Caco-2 (cell line): ENCODE data around the gene TTC23. TPM values are rescaled to one million over a fixed set of nuclear protein-coding genes. Genes with fewer than 3 reads are reported as not detected.

ENCODE experiments used
- BruUV-seq: library from RNA; stranded (reverse); fragments of 400-500 nt; replicated peaks from 2 replicates; lab custom pipeline; 2021; lab: Mats Ljungman, UMichigan
- CTCF ChIA-PET: fragments of 300-600 bp; sonication (Branson Sonifier 250); formaldehyde crosslinking; loops from one replicate; lab custom pipeline; 2022; ENCODE audit warnings: antibody characterized with exemption; lab: Charles Lee
- POLR2A ChIA-PET: fragments of 300-600 bp; sonication (Branson Sonifier 250); formaldehyde crosslinking; loops from one replicate; lab custom pipeline; 2022; ENCODE audit warnings: antibody characterized with exemption; lab: Charles Lee
- DNase-seq, 2 experiments: peaks; one replicate each; pipeline versions ENCODE4 v3.0.0 to v3.0.0-alpha.2; 2020 to 2022
- H3K27me3 ChIP-seq: replicated peaks from 2 replicates; pipeline ENCODE4 v1.6.0; 2011; ENCODE audit warnings: low read length; ENCODE audit not compliant: control insufficient read depth, insufficient read depth
- H3K36me3 ChIP-seq: 2 replicates; pipeline ENCODE4 v1.5.1; 2011; ENCODE audit warnings: low read length; ENCODE audit not compliant: control insufficient read depth, insufficient read depth
- H3K4me1 ChIP-seq: fragments of 250-450 bp; sonication (Bioruptor Pico); 2 replicates; pipeline ENCODE4 v1.5.1; 2020; ENCODE audit warnings: mild to moderate bottlenecking
- H3K4me3 ChIP-seq: 2 replicates; pipeline ENCODE4 v1.5.1; 2011; ENCODE audit warnings: low read depth, mild to moderate bottlenecking, control low read depth, low read length
- H3K9me3 ChIP-seq: fragments of 250-450 bp; sonication (Bioruptor Pico); 2 replicates; pipeline ENCODE4 v1.5.1; 2020; ENCODE audit warnings: mild to moderate bottlenecking, moderate library complexity
- H3K27ac Mint-ChIP-seq: one replicate; pipeline ENCODE4 v1.8.0; 2022; ENCODE audit warnings: mixed read lengths; ENCODE audit not compliant: unreplicated experiment
- H3K27me3 Mint-ChIP-seq: one replicate; pipeline ENCODE4 v1.8.0; 2022; ENCODE audit warnings: mixed read lengths; ENCODE audit not compliant: insufficient read depth, unreplicated experiment
- H3K36me3 Mint-ChIP-seq: one replicate; pipeline ENCODE4 v1.8.0; 2022; ENCODE audit warnings: mild to moderate bottlenecking, mixed read lengths; ENCODE audit not compliant: insufficient read depth, unreplicated experiment
- H3K4me1 Mint-ChIP-seq: one replicate; pipeline ENCODE4 v1.8.0; 2022; ENCODE audit warnings: low read depth, mixed read lengths; ENCODE audit not compliant: unreplicated experiment
- H3K4me3 Mint-ChIP-seq: one replicate; pipeline ENCODE4 v1.8.0; 2022; ENCODE audit warnings: mild to moderate bottlenecking, moderate library complexity, mixed read lengths; ENCODE audit not compliant: unreplicated experiment
- H3K9me3 Mint-ChIP-seq: one replicate; pipeline ENCODE4 v1.8.0; 2022; ENCODE audit warnings: mixed read lengths; ENCODE audit not compliant: unreplicated experiment
- CTCF ChIP-seq, 2 experiments: fragments of 200-600 bp in 1 of 2; IDR thresholded peaks; 1 replicate in 1 of 2; 2 replicates in 1 of 2; pipeline versions ENCODE4 v1.5.1 to v1.8.0; 2011 to 2022; ENCODE audit warnings: antibody characterized with exemption in 1 of 2, control low read depth in 1 of 2, inconsistent platforms in 1 of 2, low read depth in 1 of 2, low read length in 1 of 2, mild to moderate bottlenecking in 1 of 2, moderate library complexity in 1 of 2; ENCODE audit not compliant: insufficient read depth in 1 of 2, severe bottlenecking in 1 of 2, unreplicated experiment in 1 of 2
- intact Hi-C: fragments of 100-400 bp; cut with micrococcal nuclease; formaldehyde crosslinking; loops from one replicate; pipeline ENCODE4 v1.10.0; 2022; ENCODE audit not compliant: unreplicated experiment
- total RNA-seq: library from RNA; stranded (reverse); gene quantifications from 2 replicates; pipeline ENCODE4 v1.2.3, GENCODE V29; 2022

TTC23 gene
- total RNA-seq, 1 experiment from 2014 or later, result 10.8 TPM

- Mint-ChIP-seq H3K27me3 (no peaks in the 10 kb centered on the region), H3K4me3 (no peak overlapping the region), H3K9me3 (no peaks in the 10 kb centered on the region), H3K4me1 (no peaks in the 10 kb centered on the region), H3K27ac (no peak overlapping the region), H3K36me3 (no peaks in the 10 kb centered on the region)
- TF ChIP-seq CTCF (IDR thresholded peaks at IDR 0.05; ENCODE audit: insufficient read depth in 1 of 2, low read depth in 1 of 2, low read length in 1 of 2, severe bottlenecking in 1 of 2, unreplicated experiment in 1 of 2), result no peak
- no peaks in the 10 kb centered on the region for H3K27me3 ChIP-seq
- intact Hi-C loops, result no loop called here
- H3K4me3 ChIP-seq, result no peak overlapping the region
- H3K36me3 ChIP-seq, result no peaks in the 10 kb centered on the region; the same call in 1 of the 2 replicates
- BruUV-seq, result no TSS peak
- H3K9me3 ChIP-seq, result no peaks in the 10 kb centered on the region
- no peak for DNase-seq
- POLR2A ChIA-PET, result no interaction called here
- H3K4me1 ChIP-seq, result no peaks in the 10 kb centered on the region; the same call in 1 of the 2 replicates
- CTCF ChIA-PET, result no interaction called here
These were observed 5.1 kb downstream of the TTC23 start for GRCh38 chr15:99244306-99244705.

GRCh38 chr15:99241752-99242151, 7.6 kb downstream of the TTC23 start:
- no peak for TF ChIP-seq CTCF (IDR thresholded peaks at IDR 0.05; ENCODE audit: insufficient read depth in 1 of 2, low read depth in 1 of 2, low read length in 1 of 2, severe bottlenecking in 1 of 2, unreplicated experiment in 1 of 2)
- Mint-ChIP-seq H3K27ac (no peak overlapping the region), H3K4me3 (no peak overlapping the region), H3K9me3 (no peaks in the 10 kb centered on the region), H3K27me3 (no peaks in the 10 kb centered on the region), H3K36me3 (no peaks in the 10 kb centered on the region), H3K4me1 (no peaks in the 10 kb centered on the region)
- BruUV-seq, result no TSS peak
- H3K9me3 ChIP-seq, result no peaks in the 10 kb centered on the region
- POLR2A ChIA-PET, result no interaction called here
- CTCF ChIA-PET, result no interaction called here
- intact Hi-C loops, result no loop called here
- DNase-seq, result no peak
- H3K4me3 ChIP-seq, result no peak overlapping the region
- H3K36me3 ChIP-seq, result no peaks in the 10 kb centered on the region; the same call in 1 of the 2 replicates
- no peaks in the 10 kb centered on the region for H3K4me1 ChIP-seq
- H3K27me3 ChIP-seq, result no peaks in the 10 kb centered on the region

GRCh38 chr15:99239545-99240198, 9.7 kb downstream of the TTC23 start:
- H3K4me3 ChIP-seq, result no peak overlapping the region
- Mint-ChIP-seq H3K36me3 (no peaks in the 10 kb centered on the region), H3K4me3 (no peak overlapping the region), H3K4me1 (no peaks in the 10 kb centered on the region), H3K9me3 (no peaks in the 10 kb centered on the region), H3K27ac (no peak overlapping the region), H3K27me3 (no peaks in the 10 kb centered on the region)
- ChIA-PET CTCF (no interaction called here), POLR2A (no interaction called here)
- no TSS peak for BruUV-seq
- no peaks in the 10 kb centered on the region; the same call in 1 of the 2 replicates for H3K36me3 ChIP-seq
- intact Hi-C loops, result no loop called here
- DNase-seq, result no peak
- no peaks in the 10 kb centered on the region for H3K27me3 ChIP-seq
- TF ChIP-seq CTCF (IDR thresholded peaks at IDR 0.05; ENCODE audit: insufficient read depth in 1 of 2, low read depth in 1 of 2, low read length in 1 of 2, severe bottlenecking in 1 of 2, unreplicated experiment in 1 of 2), result no peak
- H3K4me1 ChIP-seq, result no peaks in the 10 kb centered on the region
- no peaks in the 10 kb centered on the region for H3K9me3 ChIP-seq
